ENCODE results near the gene CREBBP. TPM values are rescaled to one million over a fixed set of nuclear protein-coding genes. Genes with fewer than 3 reads are reported as not detected.

Gene CREBBP
- total RNA-seq, 2 donors from 2014 or later: 59.3 to 60.7 TPM

DNA sequence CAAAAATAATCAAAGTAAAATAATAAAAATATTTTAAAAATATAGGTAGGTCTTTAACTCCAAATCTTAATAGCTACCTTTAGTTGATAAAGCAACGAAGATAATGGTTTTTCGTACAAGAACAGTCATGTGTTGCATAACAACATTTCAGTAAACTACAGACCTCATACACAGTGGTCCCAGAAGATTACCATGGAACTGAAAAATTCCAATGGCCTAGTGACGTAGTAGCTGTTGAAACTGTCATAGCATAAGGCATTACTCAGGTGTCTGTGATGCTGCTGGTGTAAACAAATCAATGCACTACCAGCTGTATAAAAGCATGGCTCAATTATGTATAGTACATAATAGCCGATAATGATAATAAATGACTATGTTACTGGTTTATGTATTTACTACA is 43.9 kb downstream of the CREBBP start:
- no peak for ATAC-seq
- DNase-seq: no peak
- intact Hi-C loops (cut with DNase I, micrococcal nuclease): no loop called here

DNA sequence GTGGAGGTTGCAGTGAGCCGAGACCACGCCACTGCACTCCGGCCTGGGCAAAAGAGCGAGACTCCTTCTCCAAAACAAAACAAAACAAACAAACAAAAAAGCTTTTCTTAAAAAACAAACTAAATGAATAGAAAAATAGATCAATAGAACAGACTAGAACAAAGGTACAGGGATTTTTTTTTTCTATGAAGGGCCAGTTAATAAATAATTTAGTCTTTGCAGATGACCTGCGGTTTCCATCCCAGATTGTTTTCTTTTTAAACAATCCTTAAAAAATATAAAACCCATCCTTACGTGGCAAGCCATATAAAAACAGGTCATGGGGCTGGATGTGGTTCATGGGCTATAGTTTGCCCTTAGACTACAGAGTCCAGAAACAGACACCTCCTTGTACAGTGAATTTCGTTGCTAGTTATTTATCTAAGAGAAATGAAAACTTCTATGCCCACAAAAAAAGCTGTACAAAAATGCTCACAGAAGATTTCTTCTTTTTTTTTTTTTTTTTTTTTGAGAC is 45.4 kb downstream of the CREBBP start:
- ATAC-seq (no peak), DNase-seq (no peak)
- intact Hi-C loops (cut with DNase I, micrococcal nuclease): no loop called here

DNA sequence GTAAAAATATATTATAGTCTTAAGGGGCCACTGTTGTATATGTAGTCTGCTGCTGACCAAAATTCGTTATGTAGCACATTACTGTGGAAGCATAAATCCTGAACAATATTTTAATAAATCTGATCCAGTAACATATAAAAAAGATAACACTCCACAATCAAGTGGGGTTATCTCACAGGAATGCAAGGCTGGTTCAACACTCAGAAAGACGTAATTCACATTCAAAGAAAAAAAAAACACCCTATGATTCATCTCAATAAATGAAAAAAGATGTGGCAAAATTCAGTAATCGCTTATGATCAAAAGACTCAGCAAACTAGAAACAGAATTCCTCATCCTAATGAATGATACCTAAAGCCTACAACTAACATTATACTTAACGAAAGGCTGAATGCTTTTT is 47.8 kb downstream of the CREBBP start:
- ATAC-seq: no peak
- intact Hi-C loops (cut with DNase I, micrococcal nuclease): no loop called here
- DNase-seq: no peak

DNA sequence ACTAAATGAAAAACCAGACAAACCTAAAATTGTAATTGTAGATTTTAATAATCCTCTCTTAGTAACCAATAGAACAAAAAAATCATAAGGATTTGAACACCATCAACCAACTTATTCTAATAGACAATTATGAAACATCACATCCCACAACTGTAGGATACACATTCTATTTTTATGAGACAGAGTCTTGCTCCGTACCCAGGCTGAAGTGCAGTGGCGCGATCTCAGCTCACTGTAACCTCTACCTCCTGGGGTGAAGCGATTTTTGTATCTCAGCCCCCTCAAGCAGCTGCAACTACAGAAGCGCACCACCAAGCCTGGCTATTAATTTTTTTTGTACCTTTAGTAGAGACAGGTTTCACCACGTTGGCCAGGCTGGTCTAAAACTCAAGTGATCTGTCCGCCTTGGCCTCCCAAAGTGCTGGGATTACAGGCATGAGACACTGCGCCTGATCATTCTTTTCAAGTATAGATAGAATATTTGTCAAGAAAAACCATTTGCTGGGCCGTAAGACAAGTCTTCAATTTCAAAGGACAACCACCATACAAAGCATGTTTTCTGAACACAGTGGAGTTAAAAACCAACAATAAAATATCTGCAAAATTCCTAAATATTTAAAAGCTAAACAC is 49.8 kb downstream of the CREBBP start:
- DNase-seq: no peak
- ATAC-seq: no peak
- intact Hi-C loops (cut with DNase I, micrococcal nuclease): no loop called here

DNA sequence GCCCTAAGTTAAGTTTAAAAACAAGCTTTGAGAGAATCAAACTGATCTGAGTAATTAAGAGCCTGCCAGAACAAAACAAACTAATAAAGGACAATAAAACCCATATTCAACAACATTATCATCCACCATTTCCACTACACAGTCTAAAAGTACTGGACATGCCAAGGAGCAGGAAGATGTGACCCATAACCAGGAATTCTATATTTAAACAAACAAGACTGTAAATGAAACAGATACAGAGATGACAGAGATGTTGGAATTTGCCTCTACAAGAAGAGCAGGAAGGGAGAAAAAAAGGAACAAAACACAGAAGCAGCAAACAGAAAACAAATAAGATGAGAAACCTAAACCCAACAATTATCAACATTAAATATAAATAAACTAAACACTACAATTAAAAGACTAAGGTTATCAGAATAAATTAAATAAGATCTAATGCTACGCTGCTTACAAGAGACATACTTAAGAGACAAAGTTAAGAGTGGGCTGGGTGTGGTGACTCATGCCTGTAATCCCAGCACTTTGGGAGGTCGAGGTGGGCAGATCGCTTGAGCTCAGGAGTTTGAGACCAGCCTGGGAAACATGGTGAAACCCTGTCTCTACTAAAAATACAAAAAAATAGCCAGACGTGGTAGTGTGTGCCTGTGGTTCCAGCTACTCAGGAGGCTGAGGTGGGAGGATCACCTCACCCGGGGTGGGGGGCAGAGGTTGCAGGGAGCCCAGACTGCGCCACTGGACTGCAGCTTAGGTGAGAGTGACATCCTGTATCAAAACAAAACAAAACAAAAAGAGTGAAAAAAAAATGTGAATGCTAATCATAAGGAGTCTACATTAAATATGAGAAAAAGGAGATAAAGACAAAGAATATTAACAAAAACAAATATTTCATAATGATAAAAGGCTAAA is 50.6 kb downstream of the CREBBP start:
- no peak for ATAC-seq
- intact Hi-C loops (cut with DNase I, micrococcal nuclease): no loop called here
- DNase-seq: no peak

DNA sequence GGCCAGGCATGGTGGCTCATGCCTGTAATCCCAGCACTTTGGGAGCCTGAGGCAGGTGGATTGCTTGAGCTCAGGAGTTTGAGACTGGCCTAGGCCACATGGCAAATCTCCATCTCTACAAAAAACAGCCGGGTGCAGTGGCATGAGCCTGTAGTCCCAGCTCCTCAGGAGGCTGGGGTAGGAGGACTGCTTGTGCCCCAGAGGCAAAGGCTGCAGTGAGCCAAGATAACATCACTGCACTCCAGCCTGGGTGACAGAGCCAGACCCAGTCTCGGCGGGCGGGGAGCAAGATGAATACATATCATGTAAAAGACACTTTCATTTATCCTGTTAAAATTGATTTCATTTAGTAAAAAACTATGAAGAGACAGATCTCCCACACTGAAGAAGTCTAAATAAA is 54.6 kb downstream of the CREBBP start:
- intact Hi-C loops (cut with DNase I, micrococcal nuclease): no loop called here
- DNase-seq (no peak), ATAC-seq (no peak)

DNA sequence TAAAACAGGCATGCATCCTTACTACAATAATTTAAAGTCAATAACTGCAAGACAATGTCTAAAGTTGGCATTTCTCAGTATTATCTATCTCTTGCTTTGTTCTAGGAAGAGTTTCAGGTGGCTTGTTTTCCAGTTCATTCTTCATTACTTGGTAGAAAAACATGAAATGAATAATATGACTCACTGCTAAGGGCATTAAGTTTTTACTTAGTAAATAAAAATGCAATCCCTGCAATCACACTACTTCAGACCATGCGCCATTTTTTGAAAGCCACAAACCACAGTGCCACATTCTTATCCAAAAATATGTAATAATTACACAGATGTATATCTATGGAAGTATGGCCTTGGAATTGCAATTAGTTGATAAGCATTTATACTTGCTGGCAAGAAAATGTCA is 55.4 kb downstream of the CREBBP start:
- no peak for ATAC-seq
- intact Hi-C loops (cut with DNase I, micrococcal nuclease): no loop called here
- no peak for DNase-seq

DNA sequence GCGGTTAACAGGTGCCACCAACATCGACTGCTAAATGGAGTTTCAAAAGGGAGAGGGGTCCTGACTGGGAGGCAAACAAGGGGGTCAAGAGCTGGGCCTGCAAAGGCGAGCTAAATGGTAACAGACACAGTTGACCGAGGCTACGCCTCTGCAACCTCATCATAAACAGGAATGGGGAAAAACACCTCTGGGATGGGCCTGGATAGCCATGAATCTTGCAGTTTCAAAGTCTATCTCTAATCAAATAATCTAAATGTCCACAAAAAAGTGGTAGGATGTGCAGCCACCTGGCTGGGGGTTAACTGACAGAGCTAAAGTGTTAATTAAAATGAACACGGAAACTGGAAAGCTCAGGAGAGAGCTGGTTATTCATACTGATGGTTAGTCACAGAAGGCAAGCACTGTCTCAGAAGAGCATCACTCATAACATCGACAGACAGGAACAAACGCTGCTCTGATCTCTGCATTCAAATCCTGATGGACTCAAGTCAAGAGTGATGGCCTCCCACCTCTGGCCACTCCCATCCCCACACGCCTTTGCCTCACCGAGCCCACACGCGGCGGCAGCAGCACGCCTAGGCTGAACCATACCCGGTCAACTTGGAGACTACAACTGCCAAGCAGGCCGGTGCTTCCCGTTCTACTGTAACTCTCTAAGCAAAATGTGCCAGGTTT is 56.3 kb downstream of the CREBBP start:
- intact Hi-C loops (cut with DNase I, micrococcal nuclease): no loop called here
- ATAC-seq (no peak), DNase-seq (no peak)

DNA sequence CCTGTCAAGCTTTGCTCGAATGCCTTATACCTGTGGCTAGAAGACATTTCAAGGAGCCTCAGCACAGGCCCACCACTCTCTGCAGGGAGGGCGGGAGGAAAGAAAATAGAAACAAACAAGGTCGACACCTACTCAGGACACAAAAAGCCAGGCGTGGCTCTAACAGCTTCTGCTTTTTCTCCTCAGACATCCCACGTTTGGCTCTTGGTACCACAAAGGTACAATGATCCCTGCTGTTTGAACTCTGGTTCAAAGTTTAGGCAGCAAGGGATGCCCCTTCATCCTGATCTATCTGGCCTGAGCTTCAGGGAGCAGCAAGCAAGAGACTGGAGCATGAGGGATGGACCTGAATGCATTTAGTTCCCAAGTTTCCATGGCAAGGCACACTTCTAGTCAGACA is 57.1 kb downstream of the CREBBP start:
- no peak for ATAC-seq
- DNase-seq: no peak
- intact Hi-C loops (cut with DNase I, micrococcal nuclease): no loop called here

DNA sequence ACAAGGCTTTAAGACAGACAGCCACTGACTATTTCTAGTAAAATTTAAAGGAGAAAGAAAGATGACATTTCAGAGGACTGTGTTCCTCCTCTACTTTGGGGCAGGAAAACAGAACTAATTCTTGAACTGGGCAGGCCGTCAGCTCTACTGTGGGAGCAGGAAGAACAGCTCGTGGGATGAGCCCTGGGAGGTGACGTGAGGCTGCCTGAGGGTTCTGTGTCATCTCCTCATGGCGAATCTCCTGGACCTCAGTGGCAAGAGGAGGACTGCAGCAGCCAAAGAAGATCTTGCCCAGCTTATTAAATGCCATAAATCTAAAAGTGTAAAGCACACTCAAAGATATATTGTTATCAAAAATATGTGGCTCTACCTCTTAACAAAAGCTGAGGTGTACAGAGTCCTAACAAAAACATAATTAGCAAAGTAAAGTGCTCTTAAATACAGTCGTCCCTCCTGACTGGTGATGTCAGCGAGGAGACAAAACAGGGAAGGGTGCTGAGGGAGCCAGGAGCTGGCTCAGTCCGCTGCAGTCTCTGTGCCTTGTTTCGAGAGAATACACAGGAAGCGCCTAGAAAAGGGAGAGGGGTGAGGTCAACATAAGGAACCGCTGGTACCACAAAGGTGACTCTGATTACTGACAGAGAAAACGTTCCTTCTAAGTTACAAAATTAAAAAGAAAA is 58.0 kb downstream of the CREBBP start:
- intact Hi-C loops (cut with DNase I, micrococcal nuclease): no loop called here
- DNase-seq (no peak), ATAC-seq (no peak)

DNA sequence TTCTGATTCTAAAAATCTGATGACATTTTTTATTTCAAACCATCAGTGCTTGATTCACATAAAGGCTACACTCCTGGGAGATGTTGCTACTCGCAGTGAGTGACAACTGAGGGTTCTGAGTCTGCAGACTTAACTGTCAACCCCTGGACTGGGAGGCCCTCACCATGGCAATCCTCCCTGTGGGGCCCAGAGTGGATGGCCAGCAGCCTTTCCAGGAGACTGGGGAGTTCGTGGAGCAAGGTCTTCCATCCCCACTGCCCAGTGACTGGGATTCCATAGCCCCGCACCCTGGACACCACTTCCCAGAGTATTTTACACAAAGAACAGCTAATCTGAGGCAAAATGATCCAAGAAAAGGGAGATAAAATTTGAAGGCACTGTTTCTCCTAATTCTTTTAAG is 59.3 kb downstream of the CREBBP start:
- intact Hi-C loops (cut with DNase I, micrococcal nuclease): no loop called here
- DNase-seq: no peak
- no peak for ATAC-seq

DNA sequence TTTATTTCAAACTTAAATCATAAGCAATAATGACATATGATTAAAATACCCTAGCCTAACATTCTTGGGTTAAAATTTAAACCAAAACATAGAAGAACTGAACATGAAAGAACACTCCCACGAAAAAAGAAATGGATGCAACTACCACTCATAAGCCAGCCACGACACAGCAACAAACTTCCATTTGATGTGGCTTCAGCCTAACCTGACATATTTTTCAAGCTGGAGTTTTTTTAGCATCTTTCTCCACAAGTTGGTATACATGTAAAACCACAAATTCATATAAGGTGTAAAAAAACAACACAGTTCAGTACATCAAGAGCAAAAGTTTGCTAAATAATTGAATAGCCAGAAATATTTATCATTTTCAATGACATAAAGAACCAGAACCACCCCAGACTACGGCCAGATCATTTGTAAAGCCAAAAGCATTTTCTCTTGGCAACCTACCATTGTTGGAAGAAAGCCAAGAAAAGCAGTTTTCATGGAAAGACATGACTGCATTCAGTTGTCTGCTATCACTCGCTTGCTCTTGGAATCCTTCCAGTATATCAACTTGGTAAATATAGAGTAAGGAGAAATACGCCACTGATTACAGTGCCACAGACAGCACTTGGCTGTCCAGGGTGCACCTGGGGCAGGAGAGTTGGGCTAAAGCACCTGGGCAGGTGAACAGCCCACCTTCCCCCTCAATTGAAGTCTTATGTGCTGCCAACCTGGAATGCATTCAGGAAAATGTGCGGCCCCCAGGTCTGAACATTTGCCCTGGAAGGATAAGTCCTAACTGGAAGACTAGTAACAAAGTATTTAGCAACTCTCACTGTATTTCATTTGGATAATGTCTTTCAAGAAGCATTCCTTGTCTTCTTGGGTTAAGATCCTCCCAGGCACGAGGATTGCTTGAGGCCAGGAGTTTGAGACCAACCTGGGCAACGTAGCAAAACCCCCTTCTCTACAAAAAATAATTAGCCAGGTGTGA is 60.5 kb downstream of the CREBBP start:
- DNase-seq (peak in 1 of 2 donors; percentile 14), ATAC-seq (peak; percentile 96)
- intact Hi-C loops (cut with DNase I, micrococcal nuclease): no loop called here

DNA sequence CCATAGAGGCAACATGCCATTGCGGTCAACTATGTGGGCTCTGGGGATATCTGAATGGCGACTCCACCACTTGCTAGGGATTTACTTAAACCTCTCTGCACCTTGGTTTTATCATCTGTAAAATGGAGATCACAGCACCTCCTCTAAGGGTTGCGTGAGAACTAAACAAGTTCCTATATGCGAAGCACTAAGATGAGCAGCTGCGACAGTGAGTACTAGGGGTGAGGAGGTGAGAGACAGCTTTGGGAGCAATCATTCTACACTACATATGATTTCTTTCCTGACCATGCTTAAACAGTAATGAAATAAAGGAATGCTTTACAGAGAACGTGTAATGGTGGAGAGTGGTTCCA is 61.4 kb downstream of the CREBBP start:
- intact Hi-C loops (cut with DNase I, micrococcal nuclease): no loop called here
- ATAC-seq: no peak
- no peak for DNase-seq

DNA sequence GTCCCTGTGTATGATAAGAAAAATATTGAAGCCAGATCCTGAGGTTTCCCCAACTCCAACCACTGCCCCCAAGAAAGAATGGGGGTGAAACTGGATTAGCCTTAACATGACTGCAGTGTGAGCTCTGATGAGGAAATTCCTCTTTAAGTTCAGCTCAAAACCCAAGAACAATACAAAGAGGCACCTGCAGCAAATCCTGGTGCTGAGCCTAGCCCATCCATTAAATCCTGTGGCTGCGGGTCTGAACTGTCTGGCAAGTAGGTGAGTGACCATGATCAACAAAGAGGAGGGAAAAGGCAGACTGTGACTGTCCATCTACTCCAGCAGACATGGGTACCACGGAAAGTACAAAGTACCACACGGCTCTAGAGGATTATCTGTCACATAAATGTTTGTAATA is 64.2 kb downstream of the CREBBP start:
- intact Hi-C loops (cut with DNase I, micrococcal nuclease): no loop called here
- no peak for DNase-seq
- ATAC-seq: no peak

DNA sequence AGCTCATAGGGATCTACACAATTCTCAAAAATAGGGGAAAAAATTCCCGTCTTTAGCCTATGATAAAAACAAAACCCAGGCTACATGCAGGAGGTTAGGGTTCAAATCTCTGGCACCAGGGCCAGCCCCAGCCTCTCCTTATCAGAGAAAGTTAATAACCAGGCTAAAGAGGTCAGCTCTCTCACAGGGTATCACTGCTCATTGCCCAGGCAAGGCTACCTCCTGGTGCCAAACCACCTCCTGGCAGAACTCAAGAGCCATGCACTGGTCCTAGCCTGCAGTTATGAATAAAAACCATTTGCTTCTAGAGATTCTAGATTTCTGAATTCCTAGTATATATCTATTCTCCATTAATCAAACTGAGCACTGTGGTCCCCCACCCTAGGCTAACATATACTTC is 65.8 kb downstream of the CREBBP start:
- intact Hi-C loops (cut with DNase I, micrococcal nuclease): no loop called here
- no peak for ATAC-seq
- DNase-seq: no peak

DNA sequence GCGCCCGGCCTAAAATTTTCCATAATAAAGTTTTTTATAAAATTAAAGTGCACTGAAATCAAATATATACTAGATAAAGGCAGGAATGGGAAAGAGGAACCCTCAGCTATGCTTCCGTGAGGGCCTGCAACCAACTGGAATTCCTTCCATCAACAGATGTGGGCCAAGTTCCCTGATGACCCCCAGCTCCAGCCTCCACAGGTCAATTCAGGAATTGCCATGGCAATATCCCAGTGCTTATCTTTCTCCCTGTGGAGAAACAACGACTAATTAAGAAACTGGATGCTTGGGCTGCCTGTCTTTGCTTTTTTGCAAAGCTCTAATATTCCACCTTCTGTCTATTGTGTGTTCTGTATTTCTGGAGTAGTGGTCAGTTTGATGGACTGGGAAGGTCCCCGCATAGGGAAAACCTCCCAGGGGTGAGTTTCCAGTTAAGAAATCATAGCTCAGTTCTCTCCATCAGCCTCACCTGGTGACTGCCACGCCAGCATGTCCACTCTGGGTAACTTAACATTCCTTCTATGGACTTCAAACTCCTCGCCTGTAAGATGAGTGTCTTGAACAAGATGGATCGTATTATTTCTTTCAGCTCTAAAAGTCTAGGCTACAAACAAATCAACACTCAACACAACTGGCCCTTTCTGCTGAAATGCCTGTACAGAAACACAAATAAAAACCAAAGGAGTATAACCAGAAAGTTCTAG is 67.9 kb downstream of the CREBBP start:
- intact Hi-C loops (cut with DNase I, micrococcal nuclease): no loop called here
- DNase-seq (no peak), ATAC-seq (no peak)

DNA sequence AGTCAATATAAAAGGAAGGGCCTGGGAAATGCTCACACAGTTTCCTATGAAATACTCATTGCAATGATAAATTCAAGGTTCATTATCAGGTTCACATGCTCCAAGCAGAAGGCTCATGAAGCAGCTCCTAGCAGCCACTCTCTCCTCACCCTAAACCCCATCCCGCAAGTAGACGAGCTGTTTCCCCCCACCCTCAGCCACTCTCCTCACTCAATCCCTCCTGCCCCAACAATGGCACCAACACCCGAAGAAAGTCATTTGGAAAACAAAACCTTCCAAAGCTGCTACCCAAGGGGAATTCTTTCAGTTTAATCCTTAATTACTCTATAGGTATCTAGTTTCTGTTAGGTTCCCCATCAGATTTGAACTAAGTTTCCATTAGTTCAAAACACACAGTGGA is 69.7 kb downstream of the CREBBP start:
- DNase-seq (no peak), ATAC-seq (no peak)
- intact Hi-C loops (cut with DNase I, micrococcal nuclease): no loop called here

DNA sequence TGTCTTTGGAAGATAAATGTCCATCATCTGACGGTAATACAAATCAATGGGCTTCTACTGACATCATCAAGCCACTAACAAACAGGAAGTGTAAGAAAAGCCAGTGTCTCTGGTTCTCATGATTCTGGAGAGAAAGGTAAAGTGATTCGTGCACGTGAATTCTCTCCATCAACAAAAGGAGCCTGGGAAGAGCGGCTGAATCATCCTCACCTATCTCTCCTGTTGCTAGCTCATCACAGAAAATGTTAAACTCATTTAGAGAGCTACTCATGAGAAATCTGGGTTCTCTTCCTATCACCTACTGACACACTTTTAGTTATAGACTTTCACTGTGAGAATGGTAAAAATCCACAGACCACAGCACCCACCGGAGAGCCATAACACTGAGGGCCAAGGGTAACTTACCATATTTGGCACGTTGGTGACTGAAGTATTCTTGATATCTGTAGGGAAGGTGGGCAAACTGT is 70.3 kb downstream of the CREBBP start:
- DNase-seq: no peak
- intact Hi-C loops (cut with DNase I, micrococcal nuclease): no loop called here
- no peak for ATAC-seq

Measured in left colon (tissue), 2 donors.